ENCODE measurements around the gene KDELR1. TPM values are rescaled to one million over a fixed set of nuclear protein-coding genes. Genes with fewer than 3 reads are reported as not detected.

The KDELR1 gene
- total and polyA plus RNA-seq, 2 donors (not counting 3 experiments of a cell fraction or from before 2014, with no cell fraction given) = 199 to 224 TPM

DNA sequence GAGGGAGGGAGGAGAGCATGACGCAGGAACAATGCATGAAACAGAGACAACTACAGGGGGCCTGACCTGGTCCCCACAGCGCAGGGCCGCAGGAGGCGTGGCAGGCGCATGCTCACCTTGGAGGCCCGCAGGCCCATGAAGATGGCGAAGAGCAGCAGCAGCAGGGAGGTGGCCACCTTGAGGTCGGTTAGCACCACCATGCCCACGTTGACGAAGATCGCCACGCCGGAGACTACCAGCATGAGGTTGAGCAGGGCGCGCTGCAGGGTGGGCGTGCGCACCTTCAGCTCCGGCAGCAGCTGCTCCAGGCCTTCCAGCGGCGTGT is 49.0 kb downstream of the KDELR1 start:
- FAIRE-seq (no peak), DNase-seq (ENCODE audit: low read depth, low spot score) (no peak)
- no peaks in the 10 kb centered on the region for H3K79me2 ChIP-seq (ENCODE audit: control insufficient read depth, insufficient read depth, low read length)
- BruUV-seq (replicated peaks) = no TSS peak
- TF ChIP-seq FOS (IDR thresholded peaks at IDR 0.05; ENCODE audit: borderline replicate concordance, insufficient read depth, low read length) = no peak
- TF ChIP-seq, protein P1, sequence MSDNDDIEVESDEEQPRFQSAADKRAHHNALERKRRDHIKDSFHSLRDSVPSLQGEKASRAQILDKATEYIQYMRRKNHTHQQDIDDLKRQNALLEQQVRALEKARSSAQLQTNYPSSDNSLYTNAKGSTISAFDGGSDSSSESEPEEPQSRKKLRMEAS (IDR thresholded peaks at IDR 0.05; ENCODE audit: insufficient read depth, insufficient read length) = no peak
- no peak for TF ChIP-seq JUN (IDR thresholded peaks at IDR 0.05; ENCODE audit: borderline replicate concordance, insufficient read depth, insufficient read length, low read depth)
- H4K20me1 ChIP-seq (replicated peaks; ENCODE audit: control insufficient read depth, extremely low read depth, insufficient read depth, low read length) = no peaks in the 10 kb centered on the region
- H2AFZ ChIP-seq (ENCODE audit: low read depth, low read length) = no peak overlapping the region
- H3K9me3 ChIP-seq (replicated peaks; ENCODE audit: control insufficient read depth, insufficient read depth, low read length) = no peaks in the 10 kb centered on the region
- no peak overlapping the region for H3K4me3 ChIP-seq (replicated peaks in 1 of 3; ENCODE audit: insufficient read depth in 1 of 3, low read depth in 1 of 3, low read length in 3 of 3)
- H3K4me2 ChIP-seq (ENCODE audit: insufficient read depth, low read length) = no peak overlapping the region
- POLR2A ChIA-PET = no interaction called here
- intact Hi-C loops (cut with micrococcal nuclease) = no loop called here
- CTCF ChIA-PET = no interaction called here
- dilution Hi-C loops (cut with MboI; ENCODE audit: extremely low pct_ligation_motif_present, low sequenced_read_pairs) = no loop called here
- H3K4me1 ChIP-seq (ENCODE audit: control insufficient read depth, extremely low read depth, insufficient read depth, low read length) = no peaks in the 10 kb centered on the region
- H3K36me3 ChIP-seq (ENCODE audit: control insufficient read depth in 2 of 2, extremely low read depth in 1 of 2, insufficient read depth in 2 of 2, low read length in 2 of 2) = no peaks in the 10 kb centered on the region
- no peaks in the 10 kb centered on the region for H3K9me1 ChIP-seq (replicated peaks; ENCODE audit: control insufficient read depth, extremely low read depth, insufficient read depth, low read length)
- no peaks in the 10 kb centered on the region for H3K27me3 ChIP-seq (ENCODE audit: control insufficient read depth in 2 of 2, insufficient read depth in 2 of 2, low read length in 2 of 2)
- H3K9ac ChIP-seq (replicated peaks; ENCODE audit: extremely low read depth, insufficient read depth, low read length) = no peak overlapping the region
- H3K27ac ChIP-seq (ENCODE audit: insufficient read depth, low read depth, low read length) = no peak overlapping the region

DNA sequence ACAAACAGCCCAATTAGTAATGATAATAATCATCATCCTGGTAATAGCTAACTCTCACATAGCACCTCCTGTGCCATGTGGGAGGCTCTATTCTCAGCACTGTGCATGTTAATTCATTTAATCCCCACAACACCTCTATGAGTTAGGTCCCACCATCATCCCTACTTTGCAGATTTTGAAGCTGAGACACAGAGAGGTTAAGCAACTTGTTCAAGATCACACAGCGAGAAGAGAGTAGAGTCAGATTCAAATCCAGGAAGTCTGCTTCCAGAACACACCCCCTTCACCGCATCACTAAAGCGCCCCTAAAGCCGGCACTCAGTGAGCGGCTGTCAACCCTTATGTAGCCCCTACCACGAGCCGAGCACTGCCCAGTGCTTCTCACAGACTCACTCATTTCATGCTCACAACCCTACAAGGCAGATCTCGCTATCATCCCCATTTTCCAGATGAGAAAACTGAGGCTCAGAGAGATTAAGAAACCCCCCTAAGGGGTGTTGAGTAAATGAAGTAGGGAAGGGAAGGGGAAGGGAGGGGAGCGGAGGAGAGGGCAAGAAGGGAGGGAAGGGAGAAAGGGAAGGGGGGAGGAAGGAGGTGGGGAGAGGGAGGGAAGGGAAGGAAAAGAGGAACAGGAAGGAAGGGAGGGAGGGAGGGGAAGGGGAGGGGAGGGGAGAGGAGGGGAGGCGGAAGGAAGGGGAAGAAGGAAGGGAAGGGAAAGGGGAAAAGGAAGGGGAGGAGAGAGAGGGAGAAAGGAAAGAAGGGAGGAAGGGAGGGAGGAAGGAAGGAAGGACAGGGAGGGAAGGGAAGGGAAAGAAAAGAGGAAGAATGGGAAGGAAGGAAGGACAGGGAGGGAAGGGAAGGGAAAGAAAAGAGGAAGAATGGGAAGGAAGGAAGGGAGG is 49.6 kb downstream of the KDELR1 start:
- Histone ChIP-seq H3K36me3 (ENCODE audit: control insufficient read depth in 2 of 2, extremely low read depth in 1 of 2, insufficient read depth in 2 of 2, low read length in 2 of 2) (no peaks in the 10 kb centered on the region), H3K27ac (ENCODE audit: insufficient read depth, low read depth, low read length) (no peak overlapping the region), H2AFZ (ENCODE audit: low read depth, low read length) (no peak overlapping the region), H3K9me1 (replicated peaks; ENCODE audit: control insufficient read depth, extremely low read depth, insufficient read depth, low read length) (no peaks in the 10 kb centered on the region), H4K20me1 (replicated peaks; ENCODE audit: control insufficient read depth, extremely low read depth, insufficient read depth, low read length) (no peaks in the 10 kb centered on the region), H3K4me3 (replicated peaks in 1 of 3; ENCODE audit: insufficient read depth in 1 of 3, low read depth in 1 of 3, low read length in 3 of 3) (no peak overlapping the region), H3K27me3 (ENCODE audit: control insufficient read depth in 2 of 2, insufficient read depth in 2 of 2, low read length in 2 of 2) (no peaks in the 10 kb centered on the region), H3K4me1 (ENCODE audit: control insufficient read depth, extremely low read depth, insufficient read depth, low read length) (no peaks in the 10 kb centered on the region), H3K9me3 (replicated peaks; ENCODE audit: control insufficient read depth, insufficient read depth, low read length) (no peaks in the 10 kb centered on the region), H3K4me2 (ENCODE audit: insufficient read depth, low read length) (no peak overlapping the region), H3K79me2 (ENCODE audit: control insufficient read depth, insufficient read depth, low read length) (no peaks in the 10 kb centered on the region), H3K9ac (replicated peaks; ENCODE audit: extremely low read depth, insufficient read depth, low read length) (no peak overlapping the region)
- intact Hi-C loops (cut with micrococcal nuclease) (no loop called here), dilution Hi-C loops (cut with MboI; ENCODE audit: extremely low pct_ligation_motif_present, low sequenced_read_pairs) (no loop called here)
- ChIA-PET POLR2A (no interaction called here), CTCF (interaction anchor here (1.0 to 1.3 kb wide), 3 partner anchors 9 to 28 kb away, joined by 4 to 5 read pairs (median 5); a partner anchor contains a TSS)
- BruUV-seq (replicated peaks) = no TSS peak
- DNase-seq (ENCODE audit: low read depth, low spot score) (no peak), FAIRE-seq (no peak)
- no peak for TF ChIP-seq FOS (IDR thresholded peaks at IDR 0.05; ENCODE audit: borderline replicate concordance, insufficient read depth, low read length)
- TF ChIP-seq EZH2 (IDR thresholded peaks at IDR 0.05; ENCODE audit: borderline replicate concordance, low read depth, low read length, severe bottlenecking) = no peak
- TF ChIP-seq, protein P2, sequence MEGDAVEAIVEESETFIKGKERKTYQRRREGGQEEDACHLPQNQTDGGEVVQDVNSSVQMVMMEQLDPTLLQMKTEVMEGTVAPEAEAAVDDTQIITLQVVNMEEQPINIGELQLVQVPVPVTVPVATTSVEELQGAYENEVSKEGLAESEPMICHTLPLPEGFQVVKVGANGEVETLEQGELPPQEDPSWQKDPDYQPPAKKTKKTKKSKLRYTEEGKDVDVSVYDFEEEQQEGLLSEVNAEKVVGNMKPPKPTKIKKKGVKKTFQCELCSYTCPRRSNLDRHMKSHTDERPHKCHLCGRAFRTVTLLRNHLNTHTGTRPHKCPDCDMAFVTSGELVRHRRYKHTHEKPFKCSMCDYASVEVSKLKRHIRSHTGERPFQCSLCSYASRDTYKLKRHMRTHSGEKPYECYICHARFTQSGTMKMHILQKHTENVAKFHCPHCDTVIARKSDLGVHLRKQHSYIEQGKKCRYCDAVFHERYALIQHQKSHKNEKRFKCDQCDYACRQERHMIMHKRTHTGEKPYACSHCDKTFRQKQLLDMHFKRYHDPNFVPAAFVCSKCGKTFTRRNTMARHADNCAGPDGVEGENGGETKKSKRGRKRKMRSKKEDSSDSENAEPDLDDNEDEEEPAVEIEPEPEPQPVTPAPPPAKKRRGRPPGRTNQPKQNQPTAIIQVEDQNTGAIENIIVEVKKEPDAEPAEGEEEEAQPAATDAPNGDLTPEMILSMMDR (IDR thresholded peaks at IDR 0.05; ENCODE audit: extremely low read depth in 1 of 2, insufficient read depth in 1 of 2, low read depth in 1 of 2, low read length in 2 of 2) = no peak
- TF ChIP-seq GATA2 (IDR thresholded peaks at IDR 0.05; ENCODE audit: insufficient read depth, insufficient read length, low read depth, low read length) = no peak
- TF ChIP-seq MYC (IDR thresholded peaks at IDR 0.05; ENCODE audit: low read depth, low read length) = no peak
- TF ChIP-seq POLR2AphosphoS5 (IDR thresholded peaks at IDR 0.05; ENCODE audit: insufficient read depth, low read depth, low read length) = no peak
- TF ChIP-seq, protein P1 (IDR thresholded peaks at IDR 0.05; ENCODE audit: insufficient read depth, insufficient read length) = no peak
- no peak for TF ChIP-seq JUN (IDR thresholded peaks at IDR 0.05; ENCODE audit: borderline replicate concordance, insufficient read depth, insufficient read length, low read depth)
- TF ChIP-seq POLR2A (IDR thresholded peaks at IDR 0.05; ENCODE audit: low read depth, low read length) = no peak
